Liver (tissue), 9 donors: ENCODE measurements around the gene SCN10A. TPM values are rescaled to one million over a fixed set of nuclear protein-coding genes. Genes with fewer than 3 reads are reported as not detected.

ENCODE experiments used
- DNase-seq: peaks from one replicate; pipeline ENCODE4 v3.0.0-alpha.2; 2017; ENCODE audit warnings: low spot score
- H3K27ac ChIP-seq, 2 donors: one replicate each; pipeline ENCODE4 v1.7.0; 2013; ENCODE audit warnings: inconsistent platforms in 2 of 2, low read length in 2 of 2, control low read depth in 1 of 2, low read depth in 1 of 2, mild to moderate bottlenecking in 1 of 2
- H3K27me3 ChIP-seq, 4 donors: one replicate each; pipeline versions ENCODE4 v1.6.1 to v1.7.0; 2013; ENCODE audit warnings: low read length in 3 of 4, inconsistent platforms in 1 of 4, mild to moderate bottlenecking in 1 of 4, moderate library complexity in 1 of 4; ENCODE audit not compliant: control insufficient read depth in 4 of 4, insufficient read depth in 4 of 4
- H3K36me3 ChIP-seq, 4 donors: one replicate each; pipeline versions ENCODE4 v1.6.1 to v1.7.0; 2013; ENCODE audit warnings: low read length in 3 of 4, mild to moderate bottlenecking in 3 of 4, low read depth in 1 of 4, moderate library complexity in 1 of 4; ENCODE audit not compliant: control insufficient read depth in 4 of 4, insufficient read depth in 3 of 4
- H3K4me1 ChIP-seq, 4 donors: one replicate each; pipeline versions ENCODE4 v1.6.1 to v1.7.0; 2013; ENCODE audit warnings: low read length in 3 of 4, mild to moderate bottlenecking in 3 of 4, moderate library complexity in 1 of 4; ENCODE audit not compliant: control insufficient read depth in 4 of 4, insufficient read depth in 4 of 4
- H3K4me3 ChIP-seq, 3 donors: one replicate each; pipeline versions ENCODE4 v1.6.1 to v1.7.0; 2013; ENCODE audit warnings: low read length in 3 of 3, control low read depth in 1 of 3, low read depth in 1 of 3, mild to moderate bottlenecking in 1 of 3
- H3K9ac ChIP-seq, 2 donors: one replicate each; pipeline ENCODE4 v1.7.0; 2013; ENCODE audit warnings: low read length in 2 of 2, mild to moderate bottlenecking in 2 of 2, moderate library complexity in 2 of 2, control low read depth in 1 of 2, low read depth in 1 of 2
- H3K9me3 ChIP-seq, 4 donors: one replicate each; pipeline versions ENCODE4 v1.6.1 to v1.7.0; 2013; ENCODE audit warnings: low read length in 3 of 4; ENCODE audit not compliant: control insufficient read depth in 4 of 4
- FOXA1 ChIP-seq: IDR thresholded peaks from 2 replicates; pipeline ENCODE4 v1.6.1; 2016; ENCODE audit warnings: antibody characterized with exemption
- FOXA2 ChIP-seq: IDR thresholded peaks from 2 replicates; pipeline ENCODE4 v1.6.1; 2016; ENCODE audit warnings: antibody characterized with exemption
- GABPA ChIP-seq, 2 donors: IDR thresholded peaks in 1 of 2; conservative IDR thresholded peaks in 1 of 2; 2 replicates each; pipeline ENCODE4 v1.6.1; 2016; ENCODE audit warnings: antibody characterized with exemption in 2 of 2, mild to moderate bottlenecking in 1 of 2, moderate library complexity in 1 of 2
- HNF4A ChIP-seq, 2 donors: conservative IDR thresholded peaks; 2 replicates each; pipeline ENCODE4 v1.6.1; 2016; ENCODE audit warnings: antibody characterized with exemption in 2 of 2, mild to moderate bottlenecking in 2 of 2
- HNF4G ChIP-seq: IDR thresholded peaks from 2 replicates; pipeline ENCODE4 v1.6.1; 2016; ENCODE audit warnings: antibody characterized with exemption
- JUND ChIP-seq, 2 donors: IDR thresholded peaks; 2 replicates each; pipeline ENCODE4 v1.6.1; 2016; ENCODE audit warnings: antibody characterized with exemption in 2 of 2
- MAX ChIP-seq: IDR thresholded peaks from 2 replicates; pipeline ENCODE4 v1.6.1; 2016; ENCODE audit warnings: antibody characterized with exemption
- NR2F2 ChIP-seq: IDR thresholded peaks from 2 replicates; pipeline ENCODE4 v1.6.1; 2016; ENCODE audit warnings: antibody characterized with exemption
- RAD21 ChIP-seq, 2 donors: IDR thresholded peaks; 2 replicates each; pipeline ENCODE4 v1.6.1; 2016; ENCODE audit warnings: antibody characterized with exemption in 2 of 2, mild to moderate bottlenecking in 2 of 2
- REST ChIP-seq: IDR thresholded peaks from 2 replicates; pipeline ENCODE4 v1.6.1; 2016; ENCODE audit warnings: antibody characterized with exemption, mild to moderate bottlenecking
- RXRA ChIP-seq, 2 donors: IDR thresholded peaks; 2 replicates each; pipeline ENCODE4 v1.6.1; 2017 to 2018; ENCODE audit warnings: antibody characterized with exemption in 2 of 2, mild to moderate bottlenecking in 1 of 2
- SP1 ChIP-seq: IDR thresholded peaks from 2 replicates; pipeline ENCODE4 v1.6.1; 2018; ENCODE audit warnings: antibody characterized with exemption, mild to moderate bottlenecking
- TAF1 ChIP-seq: conservative IDR thresholded peaks from 2 replicates; pipeline ENCODE4 v1.6.1; 2016; ENCODE audit warnings: antibody characterized with exemption, mild to moderate bottlenecking
- YY1 ChIP-seq: IDR thresholded peaks from 2 replicates; pipeline ENCODE4 v1.6.1; 2016; ENCODE audit warnings: antibody characterized with exemption, mild to moderate bottlenecking
- WGBS: extraction: QIAGEN DNeasy Blood & Tissue Kit; methylation state at CpG from one replicate; pipeline ENCODE4 v1.1.7; 2013; 5-methylcytosine and 5-hydroxymethylcytosine counted together
- polyA plus RNA-seq, 2 donors: library from polyadenylated mRNA; stranded (reverse) in 1 of 2; unstranded in 1 of 2; fragments of 200-250 nt in 1 of 2; fragments of >200 nt in 1 of 2; fragmentation: Nextera tagmentation in 1 of 2; extraction: Ambion mirVana in 1 of 2; gene quantifications; one replicate each; pipeline versions ENCODE4 v1.2.1 to v1.2.3, GENCODE V29; 2013 to 2015
- total RNA-seq, 2 donors: library from RNA; depleted of rRNA; stranded (reverse); fragments of >200 nt; gene quantifications; one replicate each; pipeline ENCODE4 v1.2.3, GENCODE V29; 2014
- TF ChIP-seq, protein P1 (sequence below): fragments of 150-350 bp; IDR thresholded peaks from 2 replicates; pipeline ENCODE4 v1.5.1; 2017; ENCODE audit warnings: improper control_type of control experiment, low read depth, low read length; ENCODE audit not compliant: missing input control
- TF ChIP-seq, protein P2 (sequence below): IDR thresholded peaks from 2 replicates; pipeline ENCODE4 v1.6.1; 2016; ENCODE audit warnings: antibody characterized with exemption
- TF ChIP-seq, protein P3 (sequence below): IDR thresholded peaks from 2 replicates; pipeline ENCODE4 v1.6.1; 2016; ENCODE audit warnings: antibody characterized with exemption
- donor health status: healthy.
- donor health status: healthy.
- donor health status: healthy.
- donor health status: healthy.
- donor health status: healthy.

SCN10A gene
- total and polyA plus RNA-seq, 4 donors: under 0.01 TPM; not detected in 3

DNA sequence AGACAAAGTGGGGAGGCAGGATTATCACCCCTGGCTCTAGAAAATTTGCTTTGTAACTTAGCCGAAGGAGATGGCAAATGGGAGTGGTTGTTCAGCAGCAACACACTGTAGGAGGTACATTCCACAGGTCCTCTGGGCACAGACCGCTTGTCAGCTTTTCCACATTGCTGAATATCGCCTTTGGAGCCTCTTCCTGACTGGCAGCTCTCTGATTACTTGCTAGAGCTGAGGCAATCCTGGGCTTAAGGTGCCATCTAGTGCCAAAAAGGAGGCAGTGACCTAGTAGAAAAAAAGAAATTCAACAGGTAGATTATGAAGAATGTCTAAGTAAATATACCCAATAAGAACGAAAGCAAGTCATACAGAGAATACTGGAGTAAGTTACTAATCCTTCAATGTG is 153.5 kb downstream of the SCN10A start:
- Histone ChIP-seq H3K9ac (no peak overlapping the region), H3K9me3 (peaks cover 0 to 18% (median 4%) of the 10 kb centered on the region in 4 donors), H3K27me3 (no peaks in the 10 kb centered on the region), H3K4me1 (no peaks in the 10 kb centered on the region), H3K4me3 (no peak overlapping the region), H3K27ac (no peak overlapping the region), H3K36me3 (no peaks in the 10 kb centered on the region)
- no peak for TF ChIP-seq FOXA1
- no peak for TF ChIP-seq FOXA2
- no peak for TF ChIP-seq NR2F2
- no peak for TF ChIP-seq HNF4A (conservative IDR thresholded peaks at IDR 0.05)
- no peak for TF ChIP-seq YY1
- no peak for TF ChIP-seq SP1
- TF ChIP-seq RXRA (IDR thresholded peaks at IDR 0.05): no peak
- peak; percentile 25 to 46 for TF ChIP-seq RAD21 (IDR thresholded peaks at IDR 0.05)
- no peak for TF ChIP-seq JUND (IDR thresholded peaks at IDR 0.05)
- no peak for DNase-seq
- whole genome bisulfite sequencing: 33% methylated on average over 4 of the region's 4 CpGs

- H3K27me3 ChIP-seq: peaks cover 0 to 11% (median 4%) of the 10 kb centered on the region in 4 donors
- DNase-seq: no peak
Measured at GRCh38 chr3:38658841-38659240, 157.2 kb downstream of the SCN10A start.

More at GRCh38 chr3:38658841-38659240, 157.2 kb downstream of the SCN10A start:
- Histone ChIP-seq H3K4me3 (no peak overlapping the region), H3K36me3 (no peaks in the 10 kb centered on the region), H3K9ac (no peak overlapping the region), H3K4me1 (no peaks in the 10 kb centered on the region), H3K9me3 (peaks cover 0 to 18% (median 4%) of the 10 kb centered on the region in 4 donors), H3K27ac (no peak overlapping the region)
- WGBS: 36% methylated on average over 9 of the region's 9 CpGs
- TF ChIP-seq GABPA (IDR thresholded peaks at IDR 0.05 in 1 of 2, conservative IDR thresholded peaks at IDR 0.05 in 1 of 2) (no peak), HNF4G (no peak), RAD21 (IDR thresholded peaks at IDR 0.05) (no peak), FOXA2 (no peak), YY1 (no peak), HNF4A (conservative IDR thresholded peaks at IDR 0.05) (no peak), FOXA1 (no peak), REST (no peak), JUND (IDR thresholded peaks at IDR 0.05) (no peak), MAX (no peak), RXRA (IDR thresholded peaks at IDR 0.05) (no peak), SP1 (no peak), TAF1 (no peak)
- TF ChIP-seq, protein P1, sequence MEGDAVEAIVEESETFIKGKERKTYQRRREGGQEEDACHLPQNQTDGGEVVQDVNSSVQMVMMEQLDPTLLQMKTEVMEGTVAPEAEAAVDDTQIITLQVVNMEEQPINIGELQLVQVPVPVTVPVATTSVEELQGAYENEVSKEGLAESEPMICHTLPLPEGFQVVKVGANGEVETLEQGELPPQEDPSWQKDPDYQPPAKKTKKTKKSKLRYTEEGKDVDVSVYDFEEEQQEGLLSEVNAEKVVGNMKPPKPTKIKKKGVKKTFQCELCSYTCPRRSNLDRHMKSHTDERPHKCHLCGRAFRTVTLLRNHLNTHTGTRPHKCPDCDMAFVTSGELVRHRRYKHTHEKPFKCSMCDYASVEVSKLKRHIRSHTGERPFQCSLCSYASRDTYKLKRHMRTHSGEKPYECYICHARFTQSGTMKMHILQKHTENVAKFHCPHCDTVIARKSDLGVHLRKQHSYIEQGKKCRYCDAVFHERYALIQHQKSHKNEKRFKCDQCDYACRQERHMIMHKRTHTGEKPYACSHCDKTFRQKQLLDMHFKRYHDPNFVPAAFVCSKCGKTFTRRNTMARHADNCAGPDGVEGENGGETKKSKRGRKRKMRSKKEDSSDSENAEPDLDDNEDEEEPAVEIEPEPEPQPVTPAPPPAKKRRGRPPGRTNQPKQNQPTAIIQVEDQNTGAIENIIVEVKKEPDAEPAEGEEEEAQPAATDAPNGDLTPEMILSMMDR: no peak
- TF ChIP-seq, protein P2, sequence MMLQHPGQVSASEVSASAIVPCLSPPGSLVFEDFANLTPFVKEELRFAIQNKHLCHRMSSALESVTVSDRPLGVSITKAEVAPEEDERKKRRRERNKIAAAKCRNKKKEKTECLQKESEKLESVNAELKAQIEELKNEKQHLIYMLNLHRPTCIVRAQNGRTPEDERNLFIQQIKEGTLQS: no peak
- TF ChIP-seq, protein P3, sequence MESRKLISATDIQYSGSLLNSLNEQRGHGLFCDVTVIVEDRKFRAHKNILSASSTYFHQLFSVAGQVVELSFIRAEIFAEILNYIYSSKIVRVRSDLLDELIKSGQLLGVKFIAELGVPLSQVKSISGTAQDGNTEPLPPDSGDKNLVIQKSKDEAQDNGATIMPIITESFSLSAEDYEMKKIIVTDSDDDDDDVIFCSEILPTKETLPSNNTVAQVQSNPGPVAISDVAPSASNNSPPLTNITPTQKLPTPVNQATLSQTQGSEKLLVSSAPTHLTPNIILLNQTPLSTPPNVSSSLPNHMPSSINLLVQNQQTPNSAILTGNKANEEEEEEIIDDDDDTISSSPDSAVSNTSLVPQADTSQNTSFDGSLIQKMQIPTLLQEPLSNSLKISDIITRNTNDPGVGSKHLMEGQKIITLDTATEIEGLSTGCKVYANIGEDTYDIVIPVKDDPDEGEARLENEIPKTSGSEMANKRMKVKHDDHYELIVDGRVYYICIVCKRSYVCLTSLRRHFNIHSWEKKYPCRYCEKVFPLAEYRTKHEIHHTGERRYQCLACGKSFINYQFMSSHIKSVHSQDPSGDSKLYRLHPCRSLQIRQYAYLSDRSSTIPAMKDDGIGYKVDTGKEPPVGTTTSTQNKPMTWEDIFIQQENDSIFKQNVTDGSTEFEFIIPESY: no peak
